ENCODE measurements around the gene OLFM3.

DNA sequence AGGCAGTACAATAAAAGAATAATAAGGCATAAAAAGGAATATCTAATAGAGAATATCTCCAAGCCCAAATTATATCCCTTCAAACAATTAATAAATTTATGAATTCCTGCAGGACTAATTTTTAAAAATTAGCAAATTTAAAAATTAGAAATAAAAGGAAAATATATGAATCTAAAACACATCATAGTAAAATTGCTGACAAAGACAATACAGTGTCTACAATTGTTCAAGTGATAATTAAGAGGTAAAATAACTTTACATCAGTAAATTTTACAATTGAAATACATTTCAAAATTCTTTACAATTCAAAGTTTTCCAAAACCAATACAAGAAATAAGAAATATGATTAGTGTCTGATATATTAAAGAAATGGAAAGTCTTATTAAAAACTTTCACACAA lies 22.8 kb upstream of the OLFM3 start:
- TF ChIP-seq, protein P1, sequence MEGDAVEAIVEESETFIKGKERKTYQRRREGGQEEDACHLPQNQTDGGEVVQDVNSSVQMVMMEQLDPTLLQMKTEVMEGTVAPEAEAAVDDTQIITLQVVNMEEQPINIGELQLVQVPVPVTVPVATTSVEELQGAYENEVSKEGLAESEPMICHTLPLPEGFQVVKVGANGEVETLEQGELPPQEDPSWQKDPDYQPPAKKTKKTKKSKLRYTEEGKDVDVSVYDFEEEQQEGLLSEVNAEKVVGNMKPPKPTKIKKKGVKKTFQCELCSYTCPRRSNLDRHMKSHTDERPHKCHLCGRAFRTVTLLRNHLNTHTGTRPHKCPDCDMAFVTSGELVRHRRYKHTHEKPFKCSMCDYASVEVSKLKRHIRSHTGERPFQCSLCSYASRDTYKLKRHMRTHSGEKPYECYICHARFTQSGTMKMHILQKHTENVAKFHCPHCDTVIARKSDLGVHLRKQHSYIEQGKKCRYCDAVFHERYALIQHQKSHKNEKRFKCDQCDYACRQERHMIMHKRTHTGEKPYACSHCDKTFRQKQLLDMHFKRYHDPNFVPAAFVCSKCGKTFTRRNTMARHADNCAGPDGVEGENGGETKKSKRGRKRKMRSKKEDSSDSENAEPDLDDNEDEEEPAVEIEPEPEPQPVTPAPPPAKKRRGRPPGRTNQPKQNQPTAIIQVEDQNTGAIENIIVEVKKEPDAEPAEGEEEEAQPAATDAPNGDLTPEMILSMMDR (IDR thresholded peaks at IDR 0.05; ENCODE audit: low read depth, low read length): no peak
- no peak for TF ChIP-seq POLR2A (IDR thresholded peaks at IDR 0.05; ENCODE audit: extremely low read depth, insufficient read length)
- TF ChIP-seq MAX (IDR thresholded peaks at IDR 0.05; ENCODE audit: low read depth, low read length): no peak
